NCI-H2227 (cell line): ENCODE measurements around the gene FAM131C.

Source experiments
- DNase-seq: peaks from one replicate; lab custom pipeline; 2025; ENCODE audit not compliant: unreplicated experiment; lab: John Stamatoyannopoulos, UW

FAM131C gene

GRCh38 chr1:16101623-16102022 is 28.2 kb upstream of the FAM131C start:
- no peak for DNase-seq

- DNase-seq, result no peak
Observed at GRCh38 chr1:16099412-16099811, 26.0 kb upstream of the FAM131C start.

- DNase-seq, result no peak
Observed at GRCh38 chr1:16095447-16095846, 22.0 kb upstream of the FAM131C start.

GRCh38 chr1:16094453-16095158 is 21.2 kb upstream of the FAM131C start:
- DNase-seq, result no peak

GRCh38 chr1:16093611-16094010 is 20.2 kb upstream of the FAM131C start:
- no peak for DNase-seq

- DNase-seq, result no peak
Observed at GRCh38 chr1:16092923-16093511, 19.6 kb upstream of the FAM131C start.

GRCh38 chr1:16092097-16092922 is 18.9 kb upstream of the FAM131C start:
- DNase-seq, result no peak

GRCh38 chr1:16091296-16091695 is 17.8 kb upstream of the FAM131C start:
- DNase-seq, result no peak

GRCh38 chr1:16090076-16090826 is 16.8 kb upstream of the FAM131C start:
- DNase-seq, result no peak

- DNase-seq, result no peak
Observed at GRCh38 chr1:16088996-16089395, 15.5 kb upstream of the FAM131C start.

GRCh38 chr1:16088351-16088911 is 15.0 kb upstream of the FAM131C start:
- DNase-seq, result no peak

GRCh38 chr1:16087733-16088132 is 14.3 kb upstream of the FAM131C start:
- no peak for DNase-seq

GRCh38 chr1:16085522-16085921 is 12.1 kb upstream of the FAM131C start:
- no peak for DNase-seq

- no peak for DNase-seq
Observed at GRCh38 chr1:16083486-16083885, 10.0 kb upstream of the FAM131C start.

- DNase-seq, result peak; percentile 65
Observed at GRCh38 chr1:16082283-16083038, 9.0 kb upstream of the FAM131C start.

GRCh38 chr1:16081636-16082035 is 8.2 kb upstream of the FAM131C start:
- no peak for DNase-seq

- no peak for DNase-seq
Observed at GRCh38 chr1:16080422-16081150, 7.1 kb upstream of the FAM131C start.

GRCh38 chr1:16078925-16079656 is 5.6 kb upstream of the FAM131C start:
- DNase-seq, result peak; percentile 79
